ENCODE results near the gene UBIAD1.
"Not testable (repeated sequence)": the region's sequence is repeated elsewhere in the genome, so short reads cannot be mapped to it uniquely, and the experiment has no call there.

UBIAD1 gene, protein sequence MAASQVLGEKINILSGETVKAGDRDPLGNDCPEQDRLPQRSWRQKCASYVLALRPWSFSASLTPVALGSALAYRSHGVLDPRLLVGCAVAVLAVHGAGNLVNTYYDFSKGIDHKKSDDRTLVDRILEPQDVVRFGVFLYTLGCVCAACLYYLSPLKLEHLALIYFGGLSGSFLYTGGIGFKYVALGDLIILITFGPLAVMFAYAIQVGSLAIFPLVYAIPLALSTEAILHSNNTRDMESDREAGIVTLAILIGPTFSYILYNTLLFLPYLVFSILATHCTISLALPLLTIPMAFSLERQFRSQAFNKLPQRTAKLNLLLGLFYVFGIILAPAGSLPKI

DNA sequence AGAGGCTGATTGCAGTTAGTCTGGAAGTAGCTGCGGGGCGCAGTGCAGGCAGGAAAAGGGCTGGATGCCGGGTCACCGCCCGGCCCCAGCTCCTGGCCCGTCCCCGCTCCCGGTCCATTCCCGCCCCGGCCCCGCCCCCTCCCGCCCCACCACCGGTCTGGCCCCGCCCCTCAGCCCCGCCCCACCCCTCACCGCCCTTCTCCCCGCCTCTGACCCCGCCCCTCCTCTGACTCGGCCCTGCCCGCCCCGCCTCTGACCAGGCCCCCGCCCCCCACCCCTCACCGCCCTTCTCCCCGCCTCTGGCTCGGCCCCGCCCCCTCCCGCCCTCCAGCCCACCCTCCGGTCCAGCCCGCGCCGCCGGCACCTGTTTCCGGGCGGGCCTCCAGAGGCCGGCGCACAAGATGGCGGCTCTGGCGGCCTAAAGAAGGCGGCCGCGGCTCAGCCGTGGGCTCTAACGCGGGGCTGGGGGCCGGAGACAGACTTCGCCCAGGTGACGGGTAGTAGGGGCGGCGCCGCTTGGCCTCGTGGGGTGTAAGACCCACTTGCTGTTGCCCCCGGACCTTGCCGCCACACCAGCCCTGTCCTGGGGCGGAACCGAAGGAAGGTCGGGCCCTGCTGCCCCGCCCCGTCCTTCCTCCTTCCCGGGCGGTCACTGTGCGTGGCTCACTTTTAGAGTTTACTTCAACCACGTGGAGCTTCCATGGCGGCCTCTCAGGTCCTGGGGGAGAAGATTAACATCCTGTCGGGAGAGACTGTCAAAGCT lies at the start of gene UBIAD1:
UBIAD1 (plus strand) TSS at position 367 of the 763 bp plus-strand sequence; CDS start at position 701, 334 bp downstream.
- peak; percentile 94 for DNase-seq

DNA sequence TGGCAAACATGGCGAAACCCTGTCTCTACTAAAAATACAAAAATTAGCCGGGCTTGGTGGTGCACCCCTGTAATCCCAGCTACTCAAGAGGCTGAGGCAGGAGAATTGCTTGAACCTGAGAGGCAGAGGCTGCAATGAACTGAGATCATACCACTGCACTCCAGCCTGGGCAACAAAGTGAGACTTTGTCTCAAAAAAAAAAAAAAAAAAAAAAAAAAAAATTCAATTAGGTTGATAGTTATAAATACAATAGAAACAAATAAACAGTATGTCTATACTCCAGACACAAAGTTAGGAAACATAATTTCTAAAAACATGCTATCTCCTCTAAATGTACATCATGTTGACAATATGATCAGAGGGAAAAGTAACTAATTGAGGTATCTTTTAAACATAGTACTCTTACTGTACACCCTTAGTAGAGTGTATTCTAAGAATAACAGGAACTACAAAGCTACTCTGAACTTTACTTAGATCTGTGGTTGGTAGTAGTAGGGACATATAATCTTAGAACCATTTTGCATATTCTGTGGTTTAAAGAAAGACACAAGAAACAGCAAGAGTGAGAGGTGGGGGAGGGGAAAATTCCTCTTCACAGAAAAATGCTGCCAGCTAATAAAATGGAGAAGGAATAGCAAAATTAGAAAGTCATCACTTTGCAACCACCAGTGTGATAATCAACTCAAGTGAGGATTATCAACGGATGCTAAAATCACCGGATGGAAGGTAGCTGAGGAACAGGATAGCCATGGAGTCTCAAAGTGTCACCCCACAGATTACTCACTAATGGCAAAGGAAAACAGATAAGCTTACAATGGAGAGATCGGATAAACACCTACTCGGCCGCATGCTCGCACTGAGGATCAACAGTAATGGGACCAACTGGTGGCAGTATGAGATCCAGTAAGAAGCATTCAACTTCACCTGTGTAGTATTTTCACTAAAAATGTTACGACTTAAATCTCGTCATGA lies 45.6 kb upstream of the UBIAD1 start:
- DNase-seq = no peak

DNA sequence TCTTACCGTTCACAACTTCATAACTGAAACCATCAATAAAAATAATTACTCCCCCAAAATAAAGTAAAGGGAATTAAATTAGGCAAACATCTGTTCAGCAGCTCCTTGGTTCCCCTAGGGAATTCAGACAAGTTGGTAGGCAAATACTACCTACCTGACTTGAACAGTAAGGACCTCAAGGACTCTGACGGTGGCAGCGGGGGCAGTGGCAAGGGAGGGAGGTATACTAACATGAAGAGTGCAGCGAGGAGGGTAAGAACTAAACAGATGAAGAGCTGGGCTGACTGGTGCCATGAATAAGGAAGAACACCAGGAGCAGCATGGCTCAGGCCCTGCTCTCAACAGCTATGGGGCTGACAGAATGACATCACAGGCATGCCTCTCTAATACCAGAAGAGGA lies 43.8 kb upstream of the UBIAD1 start:
- no peak for DNase-seq

DNA sequence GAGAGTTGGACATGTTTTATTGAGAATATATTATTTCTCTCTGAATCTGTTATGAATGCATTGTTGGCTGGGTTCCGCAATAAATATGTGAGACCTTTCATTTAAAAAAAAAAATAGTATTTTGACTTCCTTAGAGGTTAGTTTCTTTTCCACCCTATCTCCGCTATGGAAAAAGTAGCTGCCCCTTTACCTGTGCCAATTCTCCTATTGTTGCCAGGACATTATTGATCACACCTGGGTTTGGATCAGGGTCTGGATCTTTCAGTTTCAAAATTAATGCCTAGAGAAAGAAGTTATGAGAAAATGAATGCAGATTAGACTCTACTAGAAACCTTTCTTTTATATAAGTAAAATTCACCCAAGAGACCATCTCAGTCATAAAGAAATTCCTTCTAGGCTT lies 39.8 kb upstream of the UBIAD1 start:
- DNase-seq = no peak

DNA sequence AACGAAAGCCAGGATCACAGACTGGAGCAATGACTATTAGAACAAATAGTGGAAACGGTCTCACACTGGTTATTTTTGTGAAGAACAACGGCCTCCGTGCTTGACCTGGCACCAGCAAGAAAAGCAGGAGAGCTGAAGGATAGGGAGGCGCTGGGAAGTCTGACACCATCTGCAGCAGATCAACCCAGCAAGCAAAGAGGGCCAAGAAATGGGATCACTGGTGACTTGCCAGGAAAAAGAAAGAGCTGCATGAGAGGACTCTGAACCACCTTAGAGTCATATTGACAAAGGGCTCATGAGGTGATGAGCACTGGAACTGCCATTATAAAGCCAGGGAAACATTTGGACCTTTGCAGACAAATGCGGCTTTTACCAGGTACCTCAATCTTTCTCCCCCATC lies 35.6 kb upstream of the UBIAD1 start:
- no peak for DNase-seq

DNA sequence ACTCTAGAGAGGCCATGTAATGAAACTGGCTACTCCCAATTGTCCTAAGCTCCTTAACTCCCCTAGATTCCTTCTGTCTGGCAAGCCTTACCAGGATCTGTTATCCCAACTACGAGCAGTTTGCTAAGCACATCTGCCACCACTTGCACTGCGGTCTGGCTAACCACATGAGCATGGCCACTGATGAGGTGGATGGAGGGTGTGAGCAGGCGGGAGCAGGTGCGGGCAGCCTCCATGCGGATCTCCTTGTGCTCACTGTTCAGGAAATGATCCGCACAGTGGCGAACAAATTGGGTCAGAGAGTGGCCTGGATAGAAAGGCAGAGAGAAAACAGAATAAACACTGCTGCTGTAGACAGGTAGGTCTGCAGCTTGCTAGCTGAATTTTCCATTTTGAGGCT lies 34.7 kb upstream of the UBIAD1 start:
- no peak for DNase-seq

DNA sequence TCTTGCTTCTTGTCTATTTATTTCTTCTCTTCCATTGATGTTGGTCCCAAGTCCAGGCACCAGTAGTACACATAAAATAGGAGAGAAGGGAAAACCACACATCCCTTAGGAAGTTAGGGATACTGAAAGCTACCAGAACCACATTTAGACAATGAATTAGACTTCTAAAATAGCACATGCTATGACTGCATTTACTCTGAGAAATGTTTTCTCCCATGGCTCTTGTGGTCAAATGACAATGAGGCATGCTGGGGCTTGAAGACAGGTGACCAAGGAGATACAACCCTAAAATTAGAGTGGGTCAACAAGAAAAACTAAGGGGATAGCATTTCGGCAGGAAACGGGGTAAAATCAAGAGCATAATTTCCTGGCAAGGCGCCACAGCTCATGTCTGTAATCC lies 27.8 kb upstream of the UBIAD1 start:
- DNase-seq = no peak

DNA sequence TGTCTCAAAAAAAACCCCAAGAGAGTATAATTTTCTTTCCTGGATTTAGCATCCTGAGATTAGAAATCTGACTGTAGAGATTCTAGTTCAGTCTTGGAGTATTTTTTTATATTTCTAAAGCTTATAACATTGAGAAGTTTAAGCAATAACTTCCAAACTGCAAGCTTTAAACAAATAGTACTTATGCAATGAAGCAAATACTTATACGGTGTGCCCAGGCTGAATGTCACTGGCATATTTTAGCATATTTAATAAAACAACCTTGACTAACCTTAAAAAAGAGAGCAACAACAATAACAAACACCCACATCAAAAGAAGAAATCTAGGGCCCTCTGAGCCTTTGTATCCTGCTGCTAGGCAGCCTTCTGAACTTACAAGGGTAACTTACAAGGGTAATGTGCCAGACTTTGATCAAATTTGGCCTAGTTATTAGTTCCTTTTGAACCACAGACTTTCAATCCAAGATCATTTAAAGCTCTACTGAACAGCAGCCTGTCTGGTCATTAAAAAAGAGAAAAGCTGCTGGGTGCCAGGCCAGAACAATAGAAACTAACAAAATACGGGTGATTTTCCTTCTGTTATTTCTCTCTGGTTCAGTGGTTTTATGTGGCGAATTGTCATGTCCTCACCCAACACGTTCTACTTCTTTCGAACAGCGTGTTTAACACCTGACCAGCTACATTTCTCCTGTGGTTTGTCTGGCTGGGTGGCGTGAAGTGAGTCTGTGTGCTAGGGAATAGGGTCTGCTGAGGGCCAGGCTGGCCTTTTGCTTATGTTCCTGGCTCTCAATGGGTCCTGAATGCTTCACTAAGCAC lies 26.9 kb upstream of the UBIAD1 start:
- DNase-seq = no peak

DNA sequence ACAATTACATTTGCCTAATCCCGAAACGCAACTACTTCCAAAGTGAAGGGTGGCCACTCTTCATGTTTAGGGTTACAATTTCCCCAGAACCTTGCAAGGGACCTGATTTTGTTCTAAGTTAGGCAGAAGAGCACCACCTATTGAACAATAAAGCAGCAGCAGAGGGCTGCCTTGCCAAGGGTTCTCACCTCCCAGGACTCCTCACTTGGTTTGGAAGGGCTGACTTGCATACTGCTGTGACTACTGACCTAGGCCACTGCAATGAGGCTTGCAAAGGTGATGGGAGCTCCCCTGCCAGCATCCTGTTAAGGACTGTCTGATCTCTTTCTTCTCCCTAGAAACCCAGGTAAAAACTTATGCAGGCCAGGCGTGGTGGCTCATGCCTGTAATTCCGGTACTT lies 24.8 kb upstream of the UBIAD1 start:
- DNase-seq = no peak

DNA sequence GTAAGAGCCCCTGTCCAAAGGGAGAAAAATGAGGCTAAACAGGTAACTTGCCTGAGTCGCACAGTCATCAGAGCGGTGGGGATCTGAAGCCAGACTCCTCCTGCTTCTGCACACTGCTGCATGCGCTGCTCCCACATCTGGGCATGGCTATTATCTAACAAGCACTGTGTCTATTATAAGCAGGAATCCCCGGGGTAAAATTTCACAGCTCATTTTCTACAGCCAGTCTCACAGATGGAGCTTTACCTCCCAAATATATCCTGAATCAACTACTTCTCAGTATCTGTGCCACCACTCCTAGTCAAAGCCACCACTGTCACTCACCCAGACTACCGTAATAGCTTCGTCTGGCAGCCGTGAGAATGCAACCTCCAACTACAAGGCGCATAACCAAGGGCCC lies 20.5 kb upstream of the UBIAD1 start:
- DNase-seq = no peak

DNA sequence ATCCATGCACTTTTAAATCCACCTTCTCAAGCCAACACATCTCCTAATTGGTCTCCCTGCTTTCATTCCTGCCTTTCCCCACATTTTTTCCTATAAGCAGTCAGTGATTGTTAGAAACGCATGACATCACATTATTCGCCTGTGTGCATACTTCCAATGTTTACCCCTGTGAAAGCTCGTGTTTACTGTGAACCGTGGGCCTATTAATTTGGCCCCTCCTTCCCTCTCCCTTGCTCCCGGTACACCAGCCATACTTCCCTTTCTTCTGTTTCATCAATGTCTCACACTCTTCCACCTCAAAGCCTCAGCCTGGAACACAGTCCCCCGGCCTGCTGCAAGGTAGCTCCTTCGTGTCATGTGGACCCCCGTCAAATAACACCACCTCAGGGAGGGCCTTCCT lies 19.8 kb upstream of the UBIAD1 start:
- no peak for DNase-seq

DNA sequence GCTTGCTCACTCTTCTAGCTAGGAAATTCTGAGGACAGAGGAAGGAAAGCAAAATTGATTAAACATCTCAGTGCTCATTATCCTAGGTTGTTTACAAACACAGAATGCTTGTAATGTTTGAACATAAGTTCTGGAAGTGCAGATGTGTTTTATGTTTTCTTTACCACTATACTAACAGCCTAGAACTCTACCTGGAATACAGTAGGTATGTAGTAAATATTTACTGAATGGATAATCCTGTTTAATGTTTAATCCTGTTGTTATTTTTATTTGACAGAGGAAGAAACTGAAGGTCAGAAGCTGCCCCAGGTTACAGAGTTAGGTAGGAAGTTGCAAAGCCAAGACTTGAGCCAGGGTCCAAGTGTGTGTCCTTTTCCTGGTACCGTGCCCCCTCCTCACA lies 16.7 kb upstream of the UBIAD1 start:
- DNase-seq = no peak

DNA sequence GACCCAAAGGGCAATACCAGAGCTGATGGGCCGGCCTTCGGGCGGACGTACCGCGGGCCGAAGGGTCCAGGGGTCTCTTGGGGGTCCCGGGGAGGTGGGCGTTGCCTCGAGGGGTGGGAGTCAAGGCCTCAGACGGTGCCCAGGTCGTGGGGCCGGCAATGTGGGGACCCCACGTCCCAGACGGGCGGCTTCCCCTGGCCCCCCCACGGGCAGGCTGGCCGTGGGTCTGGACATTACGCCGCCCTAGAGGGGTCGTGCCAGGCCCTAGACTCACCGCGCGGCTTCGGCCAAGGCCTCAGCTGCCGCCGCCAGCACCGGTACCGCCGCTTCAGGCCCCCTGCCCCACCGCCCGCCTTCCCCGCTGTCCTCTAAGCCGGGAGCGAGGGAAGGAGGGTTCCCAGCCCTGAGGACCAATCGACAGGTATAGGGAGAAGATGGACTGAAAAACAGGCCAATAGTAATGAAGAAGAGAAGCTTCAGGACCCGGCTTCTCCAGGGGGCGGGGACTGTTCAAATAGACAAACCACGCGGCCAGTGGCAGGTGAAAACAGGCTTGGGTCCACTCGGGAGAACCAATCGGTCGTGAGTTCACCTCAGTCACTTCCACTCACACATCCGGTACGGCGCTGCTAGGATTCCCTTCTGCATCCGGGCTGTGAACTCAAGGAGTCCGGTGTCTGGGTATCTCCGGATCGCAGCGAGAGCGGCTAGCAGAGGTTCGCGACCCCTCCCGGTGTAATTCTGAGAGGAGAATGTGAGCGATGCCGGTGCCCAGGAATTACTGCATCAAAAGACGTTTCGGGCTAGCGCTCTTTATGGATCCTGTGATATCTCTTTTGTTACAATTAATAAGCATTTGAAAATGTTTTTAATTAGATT lies 10.6 kb upstream of the UBIAD1 start, which contains the start of gene MTOR:
MTOR (minus strand) TSS at position 381 of the 879 bp plus-strand sequence. CDS start 3,142 bp downstream, outside the sequence.
- peak; percentile 100 for DNase-seq

DNA sequence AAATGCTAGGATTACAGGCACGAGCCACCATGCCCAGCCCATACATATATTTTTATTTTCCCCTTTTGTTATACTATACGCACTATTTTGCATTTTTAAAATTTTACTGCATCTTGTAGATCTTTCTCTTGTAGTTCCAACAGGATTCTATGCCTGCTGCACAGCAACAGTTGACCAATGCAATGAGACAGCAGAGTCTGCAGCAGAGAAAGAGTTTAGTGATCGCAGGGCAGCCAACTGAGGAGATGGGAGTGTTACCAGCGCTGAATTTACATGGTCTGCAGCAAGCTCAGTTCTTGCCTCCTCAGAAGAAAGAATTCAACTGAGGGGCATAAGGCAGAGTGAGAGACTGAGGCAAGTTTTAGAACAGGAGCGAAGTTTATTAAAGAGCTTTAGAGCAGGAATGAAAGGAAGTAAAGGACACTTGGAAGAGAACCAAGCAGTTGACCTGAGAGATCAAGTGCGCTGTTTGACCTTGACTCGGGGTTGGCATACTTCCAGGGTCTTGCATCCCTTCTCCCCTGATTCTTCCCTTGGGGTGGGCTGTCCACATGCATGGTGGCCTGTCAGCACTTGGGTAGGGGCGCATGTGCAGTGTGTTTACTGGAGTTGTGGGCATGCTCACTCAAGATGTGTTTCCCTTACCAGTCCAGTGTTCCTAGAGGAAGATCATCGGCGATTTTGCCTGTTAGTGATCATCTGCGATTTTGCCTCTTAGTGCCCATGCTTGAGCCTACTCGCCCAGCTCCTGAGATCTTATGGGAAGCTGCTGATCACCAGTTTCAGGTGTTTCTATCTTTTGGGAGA lies 6.5 kb upstream of the UBIAD1 start:
- no peak for DNase-seq

DNA sequence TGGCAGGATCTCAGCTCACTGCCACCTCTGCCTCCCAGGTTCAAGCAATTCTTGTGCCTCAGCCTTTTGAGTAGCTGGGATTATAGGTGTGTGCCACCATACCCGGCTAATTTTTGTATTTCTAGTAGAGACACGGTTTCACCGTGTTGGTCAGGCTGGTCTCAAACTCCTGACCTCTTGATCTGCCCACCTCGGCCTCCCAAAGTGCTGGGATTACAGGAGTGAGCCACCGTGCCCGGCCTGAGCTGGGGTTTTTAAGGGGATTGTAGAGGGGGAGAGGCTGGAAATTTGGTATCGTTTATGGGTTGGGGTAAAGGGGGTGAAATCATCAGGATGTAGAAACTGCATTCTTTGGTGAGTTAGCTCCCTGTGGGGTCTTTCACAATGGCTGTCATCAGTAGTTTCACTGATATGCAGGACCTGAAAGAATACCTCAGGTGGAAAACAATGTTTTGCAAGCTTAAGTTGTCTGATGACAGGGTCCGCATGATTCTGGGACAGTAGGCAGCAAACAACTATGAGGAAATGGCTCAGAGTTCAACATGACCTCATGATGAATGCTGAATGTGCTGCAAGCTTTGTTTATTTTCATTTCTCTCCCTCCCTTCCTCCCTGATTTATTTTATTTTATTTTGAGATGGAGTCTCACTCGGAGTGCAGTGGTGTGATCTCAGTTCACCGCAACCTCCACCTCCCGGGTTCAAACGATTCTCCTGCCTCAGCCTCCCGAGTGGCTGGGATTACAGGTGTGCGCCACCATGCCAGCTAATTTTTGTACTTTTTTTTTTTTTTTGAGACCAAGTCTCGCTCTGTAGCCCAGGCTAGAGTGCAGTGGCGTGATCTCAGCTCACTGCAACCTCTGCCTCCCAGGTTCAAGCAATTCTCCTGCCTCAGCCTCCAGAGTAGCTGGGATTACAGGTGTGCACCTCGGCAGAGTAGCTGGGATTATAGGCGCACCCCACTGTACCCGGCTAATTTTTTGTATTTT lies 5.4 kb upstream of the UBIAD1 start:
- DNase-seq = not testable (repeated sequence)

DNA sequence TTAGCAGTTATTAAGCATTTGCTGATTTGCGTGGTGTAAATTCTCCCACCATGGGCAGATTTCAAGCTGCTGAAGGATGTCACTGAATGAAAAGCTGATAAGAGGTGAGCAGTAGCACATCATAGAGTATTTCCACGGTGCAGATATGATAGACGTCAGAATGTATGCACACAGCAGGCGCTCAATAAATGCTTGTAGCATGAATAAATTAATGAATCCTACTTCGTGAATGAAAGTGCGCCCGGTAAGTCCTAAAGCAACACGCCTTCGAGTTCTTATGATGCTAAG lies 510 bp upstream of the UBIAD1 start:
- DNase-seq = no peak

DNA sequence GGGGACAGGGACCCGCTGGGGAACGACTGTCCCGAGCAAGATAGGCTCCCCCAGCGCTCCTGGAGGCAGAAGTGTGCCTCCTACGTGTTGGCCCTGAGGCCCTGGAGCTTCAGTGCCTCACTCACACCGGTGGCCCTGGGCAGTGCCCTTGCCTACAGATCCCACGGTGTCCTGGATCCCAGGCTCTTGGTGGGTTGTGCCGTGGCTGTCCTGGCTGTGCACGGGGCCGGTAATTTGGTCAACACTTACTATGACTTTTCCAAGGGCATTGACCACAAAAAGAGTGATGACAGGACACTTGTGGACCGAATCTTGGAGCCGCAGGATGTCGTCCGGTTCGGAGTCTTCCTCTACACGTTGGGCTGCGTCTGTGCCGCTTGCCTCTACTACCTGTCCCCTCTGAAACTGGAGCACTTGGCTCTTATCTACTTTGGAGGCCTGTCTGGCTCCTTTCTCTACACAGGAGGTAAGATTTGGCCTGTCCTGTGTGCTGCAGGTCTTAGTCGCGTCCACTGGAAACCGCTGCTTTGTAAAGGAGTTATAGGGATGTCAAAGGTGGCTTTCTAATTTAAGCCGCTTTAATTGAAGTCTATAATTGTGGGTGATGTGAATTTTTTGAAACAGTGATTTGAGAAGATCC lies 717 bp downstream of the UBIAD1 start:
- peak; percentile 38 for DNase-seq

DNA sequence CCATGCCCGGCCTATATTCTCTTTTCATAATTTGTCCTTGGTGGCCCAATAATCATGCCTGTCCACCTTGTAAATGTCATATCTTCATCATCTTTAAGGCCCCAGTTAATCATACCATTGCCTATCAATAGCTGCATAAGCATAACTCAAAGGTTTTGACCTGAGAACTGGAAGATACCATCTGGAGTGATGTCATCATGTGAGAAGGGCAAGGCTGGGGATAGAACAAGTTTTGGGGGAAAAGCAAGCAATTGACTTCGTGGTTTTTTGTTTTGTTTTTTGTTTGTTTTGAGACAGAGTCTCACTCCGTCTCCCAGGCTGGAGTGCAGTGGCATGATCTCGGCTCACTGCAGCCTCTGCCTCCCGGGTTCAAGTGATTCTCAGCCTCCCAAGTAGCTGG lies 6.2 kb downstream of the UBIAD1 start:
- DNase-seq = no peak

DNA sequence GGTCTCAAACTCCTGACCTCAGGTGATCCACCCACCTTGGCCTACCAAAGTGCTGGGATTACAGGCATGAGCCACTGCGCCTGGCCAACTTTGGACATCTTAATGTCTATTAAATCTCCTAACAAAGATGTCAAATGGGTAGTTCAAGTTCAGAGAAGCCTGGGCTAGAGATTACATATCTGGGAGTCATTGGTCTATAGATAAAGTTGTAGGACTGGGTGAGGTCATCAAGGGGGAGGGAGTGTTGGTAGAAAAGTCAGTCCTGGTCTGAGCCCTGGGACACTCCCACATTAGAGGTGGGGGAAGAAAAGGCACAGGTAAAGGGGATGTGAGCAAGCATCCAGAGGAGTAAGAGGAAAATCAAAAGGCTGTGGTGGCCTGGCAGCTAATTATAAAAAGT lies 6.6 kb downstream of the UBIAD1 start:
- DNase-seq = no peak
